BE2C (cell line): ENCODE measurements around the gene ADAMTS14.
"Not testable (repeated sequence)": the region's sequence is repeated elsewhere in the genome, so short reads cannot be mapped to it uniquely, and the experiment has no call there.

Experiments
- DNase-seq: peaks from one replicate; pipeline ENCODE4 v3.0.0-alpha.2; 2020
- H3K27me3 ChIP-seq: fragments of 250-450 bp; sonication (Bioruptor Pico); 2 replicates; pipeline ENCODE4 v1.5.1; 2020; ENCODE audit warnings: mild to moderate bottlenecking
- H3K36me3 ChIP-seq: fragments of 250-450 bp; sonication (Bioruptor Pico); 2 replicates; pipeline ENCODE4 v1.5.1; 2020; ENCODE audit warnings: mild to moderate bottlenecking
- H3K4me1 ChIP-seq: fragments of 250-450 bp; sonication (Bioruptor Pico); 2 replicates; pipeline ENCODE4 v1.5.1; 2020
- H3K4me3 ChIP-seq: 2 replicates; pipeline ENCODE4 v1.5.1; 2011; ENCODE audit warnings: low read depth, low read length
- H3K9me3 ChIP-seq: fragments of 250-450 bp; sonication (Bioruptor Pico); 2 replicates; pipeline ENCODE4 v1.5.1; 2020
- TF ChIP-seq, protein P1 (sequence below): IDR thresholded peaks from 2 replicates; pipeline ENCODE4 v1.5.1; 2012; ENCODE audit warnings: mild to moderate bottlenecking, low read depth, low read length

Gene ADAMTS14

GRCh38 chr10:70662362-70663220 is 9.7 kb upstream of the ADAMTS14 start:
- H3K9me3 ChIP-seq, result no peaks in the 10 kb centered on the region
- H3K36me3 ChIP-seq, result no peaks in the 10 kb centered on the region
- peaks cover 12% of the 10 kb centered on the region for H3K4me1 ChIP-seq
- no peaks in the 10 kb centered on the region for H3K27me3 ChIP-seq
- no peak for DNase-seq
- TF ChIP-seq, protein P1, sequence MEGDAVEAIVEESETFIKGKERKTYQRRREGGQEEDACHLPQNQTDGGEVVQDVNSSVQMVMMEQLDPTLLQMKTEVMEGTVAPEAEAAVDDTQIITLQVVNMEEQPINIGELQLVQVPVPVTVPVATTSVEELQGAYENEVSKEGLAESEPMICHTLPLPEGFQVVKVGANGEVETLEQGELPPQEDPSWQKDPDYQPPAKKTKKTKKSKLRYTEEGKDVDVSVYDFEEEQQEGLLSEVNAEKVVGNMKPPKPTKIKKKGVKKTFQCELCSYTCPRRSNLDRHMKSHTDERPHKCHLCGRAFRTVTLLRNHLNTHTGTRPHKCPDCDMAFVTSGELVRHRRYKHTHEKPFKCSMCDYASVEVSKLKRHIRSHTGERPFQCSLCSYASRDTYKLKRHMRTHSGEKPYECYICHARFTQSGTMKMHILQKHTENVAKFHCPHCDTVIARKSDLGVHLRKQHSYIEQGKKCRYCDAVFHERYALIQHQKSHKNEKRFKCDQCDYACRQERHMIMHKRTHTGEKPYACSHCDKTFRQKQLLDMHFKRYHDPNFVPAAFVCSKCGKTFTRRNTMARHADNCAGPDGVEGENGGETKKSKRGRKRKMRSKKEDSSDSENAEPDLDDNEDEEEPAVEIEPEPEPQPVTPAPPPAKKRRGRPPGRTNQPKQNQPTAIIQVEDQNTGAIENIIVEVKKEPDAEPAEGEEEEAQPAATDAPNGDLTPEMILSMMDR, result no peak
- no peak overlapping the region for H3K4me3 ChIP-seq

- not testable (repeated sequence) for DNase-seq, H3K4me3 ChIP-seq, H3K9me3 ChIP-seq, H3K36me3 ChIP-seq, H3K27me3 ChIP-seq
- peaks cover 14% of the 10 kb centered on the region for H3K4me1 ChIP-seq
Observed at GRCh38 chr10:70663458-70664409, 8.6 kb upstream of the ADAMTS14 start.

GRCh38 chr10:70664702-70665195 is 7.6 kb upstream of the ADAMTS14 start:
- DNase-seq, result peak; percentile 68
- no peaks in the 10 kb centered on the region for H3K27me3 ChIP-seq
- TF ChIP-seq, protein P1, result no peak

DNA sequence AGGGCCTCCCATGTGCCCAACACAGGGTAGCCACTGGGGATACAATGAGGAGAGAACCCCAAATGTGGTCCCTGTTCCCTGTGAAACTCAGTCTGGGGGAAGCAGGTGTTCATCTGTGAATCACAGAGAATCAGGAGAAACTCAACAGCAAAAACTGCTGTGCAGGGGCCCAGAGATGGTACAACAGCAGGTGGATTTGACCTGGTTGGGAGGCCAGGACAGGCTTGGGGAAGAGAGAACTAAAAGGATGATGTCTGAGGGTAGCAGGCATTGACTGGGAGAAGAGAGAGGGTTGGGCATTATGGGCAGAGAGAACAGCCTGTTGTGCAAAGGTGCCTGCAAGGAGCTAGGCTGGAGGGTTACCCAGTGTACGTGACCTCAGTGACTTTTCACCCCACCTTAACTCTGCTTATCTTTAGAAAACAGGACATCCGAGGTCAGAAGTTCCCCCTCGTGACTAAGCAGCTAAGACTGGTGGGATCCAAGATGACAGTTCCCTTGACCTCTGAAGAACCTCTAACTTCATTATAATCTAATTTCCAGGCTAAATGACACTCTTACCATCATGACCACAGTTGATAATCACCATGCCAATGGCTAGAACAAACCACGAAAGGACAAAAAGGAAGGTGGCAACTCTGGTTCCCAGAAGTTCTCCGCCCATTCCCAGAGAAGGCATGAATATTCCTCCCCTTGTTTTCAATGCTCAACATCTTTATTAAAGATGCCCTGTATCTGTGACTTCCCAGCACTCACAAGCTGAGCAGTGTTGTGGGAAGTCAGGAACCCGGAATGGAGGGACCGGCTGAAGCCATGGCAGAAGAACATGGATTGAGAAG is 5.1 kb upstream of the ADAMTS14 start:
- Histone ChIP-seq H3K4me3 (no peak overlapping the region), H3K36me3 (no peaks in the 10 kb centered on the region), H3K9me3 (no peaks in the 10 kb centered on the region), H3K27me3 (peaks cover 8% of the 10 kb centered on the region), H3K4me1 (peaks cover 14% of the 10 kb centered on the region)
- DNase-seq, result no peak
- TF ChIP-seq, protein P1, result no peak

More at GRCh38 chr10:70664702-70665195, 7.6 kb upstream of the ADAMTS14 start:
- Histone ChIP-seq H3K4me1 (peaks cover 14% of the 10 kb centered on the region), H3K9me3 (no peaks in the 10 kb centered on the region), H3K4me3 (no peak overlapping the region), H3K36me3 (no peaks in the 10 kb centered on the region)

DNA sequence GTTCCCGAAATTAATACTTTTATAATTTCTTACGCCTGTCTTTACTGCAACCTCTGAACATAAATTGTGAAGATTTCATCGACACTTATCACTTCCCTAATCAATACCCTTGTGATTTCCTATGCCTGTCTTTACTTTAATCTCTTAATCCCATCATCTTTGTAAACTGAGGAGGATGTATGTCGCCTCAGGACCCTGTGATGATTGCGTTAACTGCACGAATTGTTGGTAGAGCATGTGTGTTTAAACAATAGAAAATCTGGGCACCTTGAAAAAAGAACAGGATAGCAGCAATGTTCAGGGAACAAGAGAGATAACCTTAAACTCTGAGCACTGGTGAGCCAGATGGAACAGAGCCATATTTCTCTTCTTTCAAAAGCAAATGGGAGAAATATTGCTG is 4.5 kb upstream of the ADAMTS14 start:
- not testable (repeated sequence) for DNase-seq, H3K9me3 ChIP-seq, H3K4me3 ChIP-seq, H3K36me3 ChIP-seq
- H3K27me3 ChIP-seq, result peaks cover 12% of the 10 kb centered on the region
- H3K4me1 ChIP-seq, result peaks cover 14% of the 10 kb centered on the region

DNA sequence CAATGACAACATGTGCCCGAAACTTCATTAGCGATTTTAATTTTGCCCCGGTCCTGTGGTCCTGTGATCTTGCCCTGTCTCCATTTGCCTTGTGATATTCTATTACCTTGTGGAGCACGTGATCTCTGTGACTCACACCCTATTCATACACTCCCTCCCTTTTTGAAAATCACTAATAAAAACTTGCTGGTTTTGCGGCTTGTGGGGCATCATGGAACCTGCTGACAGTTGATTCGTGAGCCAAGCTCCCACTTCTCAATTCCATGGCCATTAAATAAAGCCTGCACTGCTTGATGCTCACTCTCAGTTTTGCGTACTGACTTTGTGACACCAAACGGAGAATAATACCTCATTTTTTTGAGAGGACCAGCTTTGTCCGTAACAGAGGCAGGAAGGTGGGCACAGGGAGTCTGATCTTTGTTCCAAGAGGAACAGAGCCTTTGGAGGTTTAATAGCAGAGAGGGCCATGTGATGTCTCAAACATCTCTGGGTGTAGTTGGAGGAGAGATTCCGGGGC is 3.8 kb upstream of the ADAMTS14 start:
- no peaks in the 10 kb centered on the region for H3K36me3 ChIP-seq
- no peak overlapping the region for H3K4me3 ChIP-seq
- TF ChIP-seq, protein P1, result no peak
- DNase-seq, result no peak
- peaks cover 19% of the 10 kb centered on the region for H3K27me3 ChIP-seq
- H3K4me1 ChIP-seq, result peaks cover 14% of the 10 kb centered on the region
- no peaks in the 10 kb centered on the region for H3K9me3 ChIP-seq
